Endothelial cell of hepatic sinusoid (primary cell): ENCODE measurements around the gene TRPV5.

Source experiments
- in situ Hi-C: cut with HindIII; loops from 2 replicates; pipeline ENCODE4 v1.10.0; 2017; ENCODE audit warnings: low sequenced_read_pairs

The TRPV5 gene

GRCh38 chr7:142873281-142873784, 60.2 kb downstream of the TRPV5 start:
- in situ Hi-C loops, result no loop called here

- in situ Hi-C loops, result no loop called here
Observed at GRCh38 chr7:142872106-142872675, 61.4 kb downstream of the TRPV5 start.

GRCh38 chr7:142871260-142872105, 62.1 kb downstream of the TRPV5 start:
- in situ Hi-C loops, result no loop called here

GRCh38 chr7:142870566-142871259, 62.8 kb downstream of the TRPV5 start:
- in situ Hi-C loops, result no loop called here

- in situ Hi-C loops, result no loop called here
Observed at GRCh38 chr7:142870147-142870559, 63.4 kb downstream of the TRPV5 start.

- in situ Hi-C loops, result no loop called here
Observed at GRCh38 chr7:142869434-142869833, 64.1 kb downstream of the TRPV5 start.

GRCh38 chr7:142868986-142869415, 64.5 kb downstream of the TRPV5 start:
- in situ Hi-C loops, result no loop called here

- in situ Hi-C loops, result no loop called here
Observed at GRCh38 chr7:142868188-142868985, 65.2 kb downstream of the TRPV5 start.

GRCh38 chr7:142867398-142868187, 66.0 kb downstream of the TRPV5 start:
- in situ Hi-C loops, result no loop called here

- in situ Hi-C loops, result no loop called here
Observed at GRCh38 chr7:142867097-142867378, 66.5 kb downstream of the TRPV5 start.

GRCh38 chr7:142866361-142867096, 67.0 kb downstream of the TRPV5 start:
- in situ Hi-C loops, result no loop called here

GRCh38 chr7:142865766-142866165, 67.8 kb downstream of the TRPV5 start:
- in situ Hi-C loops, result no loop called here

- in situ Hi-C loops, result loop anchor here (5.0 kb wide), 1 partner anchor 352 kb away; no protein-coding TSS in a partner anchor
Observed at GRCh38 chr7:142864980-142865747, 68.4 kb downstream of the TRPV5 start.

- in situ Hi-C loops, result loop anchor here (5.0 kb wide), 1 partner anchor 353 kb away; no protein-coding TSS in a partner anchor
Observed at GRCh38 chr7:142863891-142864685, 69.5 kb downstream of the TRPV5 start.

GRCh38 chr7:142862786-142863400, 70.7 kb downstream of the TRPV5 start:
- in situ Hi-C loops, result loop anchor here (5.0 kb wide), 1 partner anchor 354 kb away; no protein-coding TSS in a partner anchor

GRCh38 chr7:142862351-142862750, 71.2 kb downstream of the TRPV5 start:
- in situ Hi-C loops, result loop anchor here (5.0 kb wide), 1 partner anchor 355 kb away; no protein-coding TSS in a partner anchor

GRCh38 chr7:142860968-142861367, 72.6 kb downstream of the TRPV5 start:
- in situ Hi-C loops, result loop anchor here (5.0 kb wide), 1 partner anchor 356 kb away; no protein-coding TSS in a partner anchor
